ENCODE results near the gene TPX2.

TPX2 gene

GRCh38 chr20:31849306-31849930, 110.3 kb downstream of the TPX2 start:
- DNase-seq (ENCODE audit: low read depth), result no peak
